ENCODE results near the gene CCT3. TPM values are rescaled to one million over a fixed set of nuclear protein-coding genes. Genes with fewer than 3 reads are reported as not detected.

CCT3 gene
- total RNA-seq, 2 donors from 2014 or later, result 124 to 133 TPM

- intact Hi-C loops (cut with DNase I), result loop anchor here in 1 of 2 donors (5.0 kb wide), 1 partner anchor 1969 kb away; no protein-coding TSS in a partner anchor
These were observed 52.0 kb downstream of the CCT3 start for GRCh38 chr1:156286061-156286460.

GRCh38 chr1:156285437-156285836 lies 52.7 kb downstream of the CCT3 start:
- intact Hi-C loops (cut with DNase I), result loop anchor here in 1 of 2 donors (5.0 kb wide), 1 partner anchor 1968 kb away; no protein-coding TSS in a partner anchor
- DNase-seq (ENCODE audit: low spot score), result no peak

More at GRCh38 chr1:156286061-156286460, 52.0 kb downstream of the CCT3 start:
- DNase-seq (ENCODE audit: low spot score), result no peak

- intact Hi-C loops (cut with DNase I), result loop anchor here in 1 of 2 donors (5.0 kb wide), 1 partner anchor 1967 kb away; no protein-coding TSS in a partner anchor
- DNase-seq (ENCODE audit: low spot score), result no peak
These were observed 53.3 kb downstream of the CCT3 start for GRCh38 chr1:156284757-156285156.

GRCh38 chr1:156284112-156284511 lies 54.0 kb downstream of the CCT3 start, which contains the start of gene TMEM79:
Gene TMEM79 (plus strand): TSS chr1:156284325. CDS start chr1:156285227, 902 bp downstream.
- intact Hi-C loops (cut with DNase I), result no loop called here

GRCh38 chr1:156283521-156283920 lies 54.6 kb downstream of the CCT3 start:
- intact Hi-C loops (cut with DNase I), result no loop called here
- DNase-seq (ENCODE audit: low spot score), result no peak

More at GRCh38 chr1:156284112-156284511, 54.0 kb downstream of the CCT3 start, which contains the start of gene TMEM79:
- no peak for DNase-seq (ENCODE audit: low spot score)

- DNase-seq (ENCODE audit: low spot score), result peak; percentile 99
- intact Hi-C loops (cut with DNase I), result no loop called here
These were observed 55.4 kb downstream of the CCT3 start, which contains the start of gene SMG5 for GRCh38 chr1:156282479-156283222. Gene SMG5 (minus strand): TSS chr1:156282825. CDS start chr1:156282680, 145 bp downstream.

GRCh38 chr1:156281693-156282478 lies 56.2 kb downstream of the CCT3 start:
- intact Hi-C loops (cut with DNase I), result no loop called here
- DNase-seq (ENCODE audit: low spot score), result no peak

- intact Hi-C loops (cut with DNase I), result no loop called here
- DNase-seq (ENCODE audit: low spot score), result peak; percentile 76
These were observed 56.8 kb downstream of the CCT3 start for GRCh38 chr1:156281281-156281680.

- DNase-seq (ENCODE audit: low spot score), result no peak
- intact Hi-C loops (cut with DNase I), result no loop called here
These were observed 58.3 kb downstream of the CCT3 start for GRCh38 chr1:156279837-156280236.

- intact Hi-C loops (cut with DNase I), result no loop called here
- DNase-seq (ENCODE audit: low spot score), result peak; percentile 60
These were observed 61.1 kb downstream of the CCT3 start for GRCh38 chr1:156276966-156277381.

GRCh38 chr1:156276532-156276931 lies 61.6 kb downstream of the CCT3 start:
- intact Hi-C loops (cut with DNase I), result no loop called here

GRCh38 chr1:156270314-156270713 lies 67.8 kb downstream of the CCT3 start:
- DNase-seq (ENCODE audit: low spot score), result no peak
- intact Hi-C loops (cut with DNase I), result no loop called here

More at GRCh38 chr1:156276532-156276931, 61.6 kb downstream of the CCT3 start:
- no peak for DNase-seq (ENCODE audit: low spot score)

GRCh38 chr1:156268336-156268735 lies 69.8 kb downstream of the CCT3 start:
- intact Hi-C loops (cut with DNase I), result no loop called here
- DNase-seq (ENCODE audit: low spot score), result no peak

GRCh38 chr1:156266051-156266450 lies 72.0 kb downstream of the CCT3 start:
- no peak for DNase-seq (ENCODE audit: low spot score)
- intact Hi-C loops (cut with DNase I), result no loop called here

- intact Hi-C loops (cut with DNase I), result no loop called here
- DNase-seq (ENCODE audit: low spot score), result no peak
These were observed 74.8 kb downstream of the CCT3 start for GRCh38 chr1:156263288-156263655.

GRCh38 chr1:156262461-156263287 lies 75.4 kb downstream of the CCT3 start:
- intact Hi-C loops (cut with DNase I), result no loop called here
- no peak for DNase-seq (ENCODE audit: low spot score)

- intact Hi-C loops (cut with DNase I), result no loop called here
- DNase-seq (ENCODE audit: low spot score), result no peak
These were observed 77.2 kb downstream of the CCT3 start for GRCh38 chr1:156260896-156261295.

GRCh38 chr1:156259805-156260204 lies 78.3 kb downstream of the CCT3 start:
- no peak for DNase-seq (ENCODE audit: low spot score)
- intact Hi-C loops (cut with DNase I), result no loop called here

Data from posterior vena cava (tissue), 2 donors.